H1 (cell line): ENCODE data around the gene GAMT. TPM values are rescaled to one million over a fixed set of nuclear protein-coding genes. Genes with fewer than 3 reads are reported as not detected.

ENCODE experiments used
- CTCF ChIA-PET: fragments of 300-600 bp; sonication (Branson Sonifier 250); formaldehyde crosslinking; loops from one replicate; lab custom pipeline; 2021; ENCODE audit not compliant: partially characterized antibody; lab: Charles Lee
- POLR2A ChIA-PET: fragments of 300-600 bp; sonication (Branson Sonifier 250); formaldehyde crosslinking; loops from one replicate; lab custom pipeline; 2021; ENCODE audit warnings: inconsistent platforms; ENCODE audit not compliant: partially characterized antibody; lab: Charles Lee
- DNase-seq, 2 experiments: peaks; one replicate each; pipeline versions ENCODE4 v3.0.0 to v3.0.0-alpha.2; 2010 to 2022; ENCODE audit warnings: low spot score in 2 of 2, low read depth in 1 of 2, mixed read lengths in 1 of 2
- FAIRE-seq: peaks from 2 replicates; lab custom pipeline; 2011; peaks lifted over from hg19 to GRCh38; lab: Jason Lieb, UNC
- H2AFZ ChIP-seq: 2 replicates; pipeline ENCODE4 v1.8.1; 2012; ENCODE audit warnings: low read length, inconsistent platforms
- H2AK5ac ChIP-seq: 2 replicates; pipeline ENCODE4 v1.6.1; 2013; ENCODE audit warnings: low read depth, low read length
- H2BK120ac ChIP-seq: replicated peaks from 2 replicates; pipeline ENCODE3; 2013; ENCODE audit warnings: low read depth, low read length, inconsistent platforms
- H2BK12ac ChIP-seq: 2 replicates; pipeline ENCODE4 v1.6.1; 2013; ENCODE audit warnings: low read depth, low read length
- H2BK15ac ChIP-seq: 2 replicates; pipeline ENCODE4 v1.6.1; 2013; ENCODE audit warnings: low read length
- H2BK20ac ChIP-seq: 2 replicates; pipeline ENCODE4 v1.6.1; 2013; ENCODE audit warnings: low read length
- H2BK5ac ChIP-seq: 2 replicates; pipeline ENCODE4 v1.6.1; 2013; ENCODE audit warnings: low read depth, low read length
- H3K14ac ChIP-seq: 2 replicates; pipeline ENCODE4 v1.6.1; 2013; ENCODE audit warnings: inconsistent platforms; ENCODE audit not compliant: insufficient read length
- H3K18ac ChIP-seq: 2 replicates; pipeline ENCODE4 v1.6.1; 2013; ENCODE audit warnings: low read length; ENCODE audit errors: extremely low read depth
- H3K23ac ChIP-seq: 2 replicates; pipeline ENCODE4 v1.6.1; 2013; ENCODE audit warnings: inconsistent platforms; ENCODE audit not compliant: insufficient read length
- H3K23me2 ChIP-seq: 2 replicates; pipeline ENCODE4 v1.6.1; 2013; ENCODE audit warnings: low read depth, low read length
- H3K27ac ChIP-seq: 2 replicates; pipeline ENCODE4 v1.6.1; 2011; ENCODE audit warnings: low read depth, low read length, inconsistent platforms
- H3K27me3 ChIP-seq, 4 experiments: replicated peaks in 1 of 4; 1 replicate in 1 of 4; 2 replicates in 3 of 4; pipeline versions ENCODE4 v1.6.1 to v1.8.1; 2011 to 2013; ENCODE audit warnings: low read length in 3 of 4, mild to moderate bottlenecking in 3 of 4, inconsistent platforms in 2 of 4, mixed read lengths in 2 of 4, moderate library complexity in 1 of 4; ENCODE audit not compliant: control insufficient read depth in 3 of 4, insufficient read depth in 3 of 4; ENCODE audit errors: extremely low read depth in 1 of 4
- H3K36me3 ChIP-seq, 4 experiments: 2 replicates each; pipeline versions ENCODE4 v1.6.1 to v1.8.1; 2011 to 2013; ENCODE audit warnings: mild to moderate bottlenecking in 4 of 4, low read length in 3 of 4, moderate library complexity in 2 of 4, control low read depth in 1 of 4, inconsistent platforms in 1 of 4; ENCODE audit not compliant: insufficient read depth in 4 of 4, control insufficient read depth in 2 of 4
- H3K4ac ChIP-seq: replicated peaks from 2 replicates; pipeline ENCODE3; 2013; ENCODE audit warnings: low read length, low read depth, mixed read lengths, inconsistent platforms; ENCODE audit not compliant: insufficient read length
- H3K4me1 ChIP-seq, 4 experiments: replicated peaks in 1 of 4; 1 replicate in 1 of 4; 2 replicates in 3 of 4; pipeline versions ENCODE4 v1.6.1 to v1.8.1; 2011 to 2013; ENCODE audit warnings: low read length in 3 of 4, inconsistent platforms in 2 of 4, mixed read lengths in 1 of 4; ENCODE audit not compliant: insufficient read depth in 4 of 4, control insufficient read depth in 3 of 4
- H3K4me2 ChIP-seq, 2 experiments: 2 replicates each; pipeline versions ENCODE4 v1.6.1 to v1.8.1; 2011 to 2013; ENCODE audit warnings: low read depth in 2 of 2, low read length in 2 of 2, control low read depth in 1 of 2, inconsistent platforms in 1 of 2, mild to moderate bottlenecking in 1 of 2; ENCODE audit not compliant: insufficient read depth in 1 of 2
- H3K4me3 ChIP-seq, 4 experiments: fragments of 200-600, 300-600 bp in 1 of 4; sonication (generic), shearing (Covaris generic), sonication (Bioruptor Twin) in 1 of 4; 2 replicates each; pipeline versions ENCODE4 v1.5.1 to v1.8.1; 2011 to 2016; ENCODE audit warnings: low read length in 4 of 4, low read depth in 3 of 4, control low read depth in 2 of 4, inconsistent platforms in 2 of 4, mild to moderate bottlenecking in 2 of 4, mixed read lengths in 1 of 4, moderate library complexity in 1 of 4; ENCODE audit not compliant: insufficient read depth in 2 of 4; ENCODE audit errors: extremely low read depth in 1 of 4
- H3K56ac ChIP-seq: replicated peaks from 2 replicates; pipeline ENCODE3; 2013; ENCODE audit warnings: low read depth, mild to moderate bottlenecking, mixed read lengths, low read length, inconsistent platforms; ENCODE audit not compliant: insufficient read length
- H3K79me1 ChIP-seq: 2 replicates; pipeline ENCODE4 v1.6.1; 2013; ENCODE audit warnings: low read depth, low read length, control low read depth
- H3K79me2 ChIP-seq, 2 experiments: 2 replicates each; pipeline versions ENCODE4 v1.6.1 to v1.8.1; 2012 to 2013; ENCODE audit warnings: low read length in 2 of 2, mild to moderate bottlenecking in 2 of 2, inconsistent platforms in 1 of 2; ENCODE audit not compliant: insufficient read depth in 2 of 2, control insufficient read depth in 1 of 2
- H3K9ac ChIP-seq, 4 experiments: replicated peaks in 1 of 4; 1 replicate in 1 of 4; 2 replicates in 3 of 4; pipeline versions ENCODE4 v1.6.1 to v1.8.1; 2011 to 2013; ENCODE audit warnings: low read depth in 3 of 4, low read length in 3 of 4, control low read depth in 2 of 4, mild to moderate bottlenecking in 2 of 4, moderate library complexity in 2 of 4, inconsistent platforms in 1 of 4; ENCODE audit errors: extremely low read depth in 1 of 4
- H3K9me3 ChIP-seq, 2 experiments: 2 replicates each; pipeline versions ENCODE4 v1.6.1 to v1.8.1; 2012 to 2013; ENCODE audit warnings: mild to moderate bottlenecking in 2 of 2, moderate library complexity in 2 of 2, control low read depth in 1 of 2, inconsistent platforms in 1 of 2, low read depth in 1 of 2, low read length in 1 of 2, mixed read lengths in 1 of 2; ENCODE audit not compliant: insufficient read depth in 2 of 2
- H4K20me1 ChIP-seq, 2 experiments: replicated peaks in 1 of 2; 2 replicates each; pipeline versions ENCODE3 to v1.8.1; 2011 to 2013; ENCODE audit warnings: inconsistent platforms in 2 of 2, low read length in 2 of 2, mild to moderate bottlenecking in 1 of 2; ENCODE audit not compliant: insufficient read depth in 2 of 2, control insufficient read depth in 1 of 2
- H4K5ac ChIP-seq: 2 replicates; pipeline ENCODE4 v1.6.1; 2013; ENCODE audit warnings: low read length, low read depth, mixed read lengths, inconsistent platforms; ENCODE audit not compliant: insufficient read length
- H4K8ac ChIP-seq: 2 replicates; pipeline ENCODE4 v1.8.0; 2013; ENCODE audit warnings: mild to moderate bottlenecking, moderate library complexity, low read length, inconsistent platforms; ENCODE audit not compliant: insufficient read depth; ENCODE audit errors: extremely low read depth
- H4K91ac ChIP-seq: replicated peaks from 2 replicates; pipeline ENCODE3; 2013; ENCODE audit warnings: low read length, mixed read lengths, inconsistent platforms; ENCODE audit not compliant: insufficient read length
- BRCA1 ChIP-seq: IDR thresholded peaks from 2 replicates; pipeline ENCODE4 v1.6.1; 2012; ENCODE audit warnings: low read depth, low read length, improper control_type of control experiment
- KDM5A ChIP-seq: fragments of 200-600 bp; IDR thresholded peaks from 2 replicates; pipeline ENCODE4 v1.7.1; 2012; ENCODE audit warnings: mild to moderate bottlenecking, low read length, inconsistent platforms, mixed read lengths
- NANOG ChIP-seq: IDR thresholded peaks from 2 replicates; pipeline ENCODE4 v1.6.1; 2011; ENCODE audit warnings: low read length, low read depth, mild to moderate bottlenecking, inconsistent platforms; ENCODE audit not compliant: insufficient read depth, poor library complexity, severe bottlenecking
- NRF1 ChIP-seq: IDR thresholded peaks from 2 replicates; pipeline ENCODE4 v1.6.1; 2011; ENCODE audit warnings: mild to moderate bottlenecking, low read depth, low read length, improper control_type of control experiment
- RBBP5 ChIP-seq: IDR thresholded peaks from 2 replicates; pipeline ENCODE4 v1.7.1; 2012; ENCODE audit warnings: low read depth, mild to moderate bottlenecking, inconsistent platforms, low read length, moderate library complexity, borderline replicate concordance
- SIX5 ChIP-seq: IDR thresholded peaks from 2 replicates; pipeline ENCODE4 v1.6.1; 2011; ENCODE audit warnings: mild to moderate bottlenecking, low read depth, low read length
- SP2 ChIP-seq: IDR thresholded peaks from 2 replicates; pipeline ENCODE4 v1.6.1; 2012; ENCODE audit warnings: mild to moderate bottlenecking, low read length, inconsistent platforms
- TCF12 ChIP-seq: IDR thresholded peaks from 2 replicates; pipeline ENCODE4 v1.6.1; 2011; ENCODE audit warnings: low read depth, mild to moderate bottlenecking, low read length
- WGBS, 2 experiments: shearing (Covaris generic) in 1 of 2; methylation state at CpG; one replicate each; pipeline versions ENCODE4 v1.1.6 to v1.1.7; 2013 to 2015; ENCODE audit warnings: low lambda C conversion rate in 2 of 2, mixed read lengths in 2 of 2, inconsistent platforms in 1 of 2, low coverage in 1 of 2, missing lambda C conversion rate in 1 of 2; ENCODE audit not compliant: insufficient replicate concordance in 2 of 2, insufficient coverage in 1 of 2, insufficient read length in 1 of 2; ENCODE audit errors: extremely low coverage in 1 of 2, missing lambda C conversion rate in 1 of 2; 5-methylcytosine and 5-hydroxymethylcytosine counted together
- polyA plus RNA-seq, 7 experiments: library from polyadenylated mRNA; depleted of rRNA in 3 of 7; stranded (reverse) in 5 of 7; unstranded in 2 of 7; fragments of >200 nt in 5 of 7; fragments of 200-250 nt in 2 of 7; gene quantifications; 1 replicate in 5 of 7; 2 replicates in 1 of 7; 4 replicates in 1 of 7; pipeline versions ENCODE4 v1.2.1 to v1.2.3, GENCODE V29; 2011 to 2013; ENCODE audit warnings: missing spikeins in 2 of 7, mixed read lengths in 2 of 7
- total RNA-seq: library from RNA; stranded (reverse); fragmentation: NEBNext Ultra II Directional; extraction: Animal tissue kit (Norgen Biotek cat#: 25700); gene quantifications from 2 replicates; pipeline ENCODE4 v1.2.1, GENCODE V29; 2021

GAMT gene
- total and polyA plus RNA-seq, 2 of the 8 experiments (the other 6 are each of a cell fraction or from before 2014, with no cell fraction given) = 17.2 to 35.6 TPM

- TF ChIP-seq TCF12 (no peak), RBBP5 (no peak), KDM5A (no peak), NANOG (no peak), NRF1 (no peak), SIX5 (no peak), SP2 (no peak), BRCA1 (no peak)
- Histone ChIP-seq H3K56ac (no peak overlapping the region), H2BK120ac (no peak overlapping the region), H2AFZ (no peak overlapping the region), H3K79me1 (0 out of 2 replicates have a peak, but pooled peaks cover 4% of the 10 kb centered on the region), H4K8ac (no peak overlapping the region), H2BK5ac (no peak overlapping the region), H3K18ac (no peak overlapping the region), H3K4me3 (no peak overlapping the region), H4K91ac (no peak overlapping the region), H3K27ac (no peak overlapping the region), H4K5ac (no peak overlapping the region), H2BK12ac (no peak overlapping the region), H3K79me2 (0 out of 4 replicates have a peak, but pooled peaks cover 0 to 4% of the 10 kb centered on the region in 2 experiments), H2BK15ac (no peak overlapping the region), H3K4me2 (no peak overlapping the region; a peak in 1 of 4 replicates), H3K36me3 (peaks cover 0 to 8% (median 0%) of the 10 kb centered on the region in 4 experiments; a peak in 2 of 8 replicates), H3K4me1 (peaks cover 0 to 7% (median 3%) of the 10 kb centered on the region in 4 experiments; a peak in 4 of 7 replicates), H2BK20ac (no peak overlapping the region), H3K9ac (no peak overlapping the region), H3K27me3 (no peaks in the 10 kb centered on the region), H3K23me2 (peaks cover 6% of the 10 kb centered on the region; the same call in 1 of the 2 replicates), H3K23ac (no peak overlapping the region), H3K14ac (no peak overlapping the region), H2AK5ac (no peak overlapping the region), H3K9me3 (no peaks in the 10 kb centered on the region), H3K4ac (no peak overlapping the region), H4K20me1 (peaks cover 2 to 8% of the 10 kb centered on the region in 2 experiments)
- ChIA-PET CTCF (interaction anchor here (0.9 to 2.6 kb wide), 5 partner anchors 18 to 105 kb away, joined by 4 to 10 read pairs (median 6); no protein-coding TSS in a partner anchor), POLR2A (interaction anchor here (0.6 to 2.7 kb wide), 11 partner anchors 9 to 719 kb away, joined by 3 to 10 read pairs (median 6); partner anchors contain the start of genes CIRBP, FAM174C and RNF126)
- FAIRE-seq (no peak), DNase-seq (no peak)
- 96% methylated on average over 3 of the region's 3 CpGs; no CpG with 5 or more reads in 1 of the 2 experiments for WGBS, 2 experiments
These were observed 19.1 kb downstream of the GAMT start for GRCh38 chr19:1382250-1382649.
